GM12874 (cell line): Measurements from ENCODE around the gene SPAG8.

Experiments used
- CTCF ChIP-seq: IDR thresholded peaks from 2 replicates; pipeline ENCODE4 v1.5.1; 2011; ENCODE audit warnings: low read depth, mild to moderate bottlenecking, control low read depth, low read length, moderate library complexity; ENCODE audit not compliant: insufficient read depth

SPAG8 gene

GRCh38 chr9:35776018-35776417 lies 36.0 kb downstream of the SPAG8 start:
- TF ChIP-seq CTCF, result no peak

GRCh38 chr9:35774907-35775635 lies 37.0 kb downstream of the SPAG8 start:
- no peak for TF ChIP-seq CTCF

GRCh38 chr9:35771943-35772342 lies 40.1 kb downstream of the SPAG8 start:
- TF ChIP-seq CTCF, result no peak

GRCh38 chr9:35771534-35771933 lies 40.5 kb downstream of the SPAG8 start:
- TF ChIP-seq CTCF, result no peak

- TF ChIP-seq CTCF, result no peak
Measured at GRCh38 chr9:35771075-35771433, 41.0 kb downstream of the SPAG8 start.

- TF ChIP-seq CTCF, result no peak
Measured at GRCh38 chr9:35769763-35770162, 42.3 kb downstream of the SPAG8 start.

GRCh38 chr9:35767458-35767857 lies 44.6 kb downstream of the SPAG8 start:
- TF ChIP-seq CTCF, result no peak

- no peak for TF ChIP-seq CTCF
Measured at GRCh38 chr9:35766997-35767396, 45.1 kb downstream of the SPAG8 start.
